PC-9 (cell line): ENCODE data around the gene BBIP1.

Experiments
- CTCF ChIP-seq: fragments of 200-600 bp; sonication (generic); conservative IDR thresholded peaks from 2 replicates; pipeline ENCODE4 v1.6.1; 2017; ENCODE audit warnings: mixed run types, antibody characterized with exemption, mild to moderate bottlenecking, moderate library complexity
- EZH2 ChIP-seq: fragments of 200-600 bp; sonication (generic); IDR thresholded peaks from 2 replicates; pipeline ENCODE4 v1.8.0; 2017; ENCODE audit warnings: antibody characterized with exemption, low read depth

DNA sequence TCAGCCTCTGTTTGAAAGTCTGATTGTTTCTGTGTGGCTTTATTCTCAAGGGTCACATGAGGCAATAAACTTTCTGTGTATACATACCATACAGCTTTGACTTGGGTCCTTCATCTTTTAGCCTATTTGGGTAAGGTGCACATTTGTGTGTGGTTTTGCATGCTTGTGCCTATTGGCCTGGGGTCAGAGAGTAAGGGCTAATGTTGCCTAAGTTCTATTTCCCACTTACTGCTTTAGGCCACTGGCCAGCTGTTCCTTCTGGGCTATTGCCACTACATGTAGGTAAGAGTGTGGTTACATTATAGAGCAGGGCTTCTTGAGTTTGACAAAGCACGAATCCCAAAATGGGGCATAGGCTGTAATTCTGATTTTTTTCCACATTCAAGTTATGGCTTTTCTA is 21.8 kb downstream of the BBIP1 start:
- no peak for TF ChIP-seq CTCF
- TF ChIP-seq EZH2, result no peak
